ENCODE measurements around the gene CYP19A1.

GRCh38 chr15:51223771-51224229, 114.6 kb downstream of the CYP19A1 start:
- TF ChIP-seq POLR2AphosphoS5 (IDR thresholded peaks at IDR 0.05) = no peak
- TF ChIP-seq, protein P1, sequence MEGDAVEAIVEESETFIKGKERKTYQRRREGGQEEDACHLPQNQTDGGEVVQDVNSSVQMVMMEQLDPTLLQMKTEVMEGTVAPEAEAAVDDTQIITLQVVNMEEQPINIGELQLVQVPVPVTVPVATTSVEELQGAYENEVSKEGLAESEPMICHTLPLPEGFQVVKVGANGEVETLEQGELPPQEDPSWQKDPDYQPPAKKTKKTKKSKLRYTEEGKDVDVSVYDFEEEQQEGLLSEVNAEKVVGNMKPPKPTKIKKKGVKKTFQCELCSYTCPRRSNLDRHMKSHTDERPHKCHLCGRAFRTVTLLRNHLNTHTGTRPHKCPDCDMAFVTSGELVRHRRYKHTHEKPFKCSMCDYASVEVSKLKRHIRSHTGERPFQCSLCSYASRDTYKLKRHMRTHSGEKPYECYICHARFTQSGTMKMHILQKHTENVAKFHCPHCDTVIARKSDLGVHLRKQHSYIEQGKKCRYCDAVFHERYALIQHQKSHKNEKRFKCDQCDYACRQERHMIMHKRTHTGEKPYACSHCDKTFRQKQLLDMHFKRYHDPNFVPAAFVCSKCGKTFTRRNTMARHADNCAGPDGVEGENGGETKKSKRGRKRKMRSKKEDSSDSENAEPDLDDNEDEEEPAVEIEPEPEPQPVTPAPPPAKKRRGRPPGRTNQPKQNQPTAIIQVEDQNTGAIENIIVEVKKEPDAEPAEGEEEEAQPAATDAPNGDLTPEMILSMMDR (IDR thresholded peaks at IDR 0.05) = no peak
- TF ChIP-seq POLR2A (IDR thresholded peaks at IDR 0.05) = no peak
- TF ChIP-seq EP300 (IDR thresholded peaks at IDR 0.05) = no peak

Data from sigmoid colon (tissue), 4 donors.